Mammary epithelial cell (primary cell): ENCODE results near the gene CMPK1.

Experiments used
- EZH2 ChIP-seq: IDR thresholded peaks from 2 replicates; pipeline ENCODE4 v1.6.1; 2012; ENCODE audit warnings: low read length, inconsistent platforms, borderline replicate concordance
- TF ChIP-seq, protein P1 (sequence below), 2 donors: IDR thresholded peaks in 1 of 2; conservative IDR thresholded peaks in 1 of 2; 2 replicates each; pipeline ENCODE4 v1.5.1; 2011 to 2012; ENCODE audit warnings: inconsistent platforms in 2 of 2, low read length in 2 of 2, mild to moderate bottlenecking in 2 of 2, control low read depth in 1 of 2, low read depth in 1 of 2; ENCODE audit not compliant: insufficient read depth in 1 of 2; ENCODE audit errors: extremely low read depth in 1 of 2

DNA sequence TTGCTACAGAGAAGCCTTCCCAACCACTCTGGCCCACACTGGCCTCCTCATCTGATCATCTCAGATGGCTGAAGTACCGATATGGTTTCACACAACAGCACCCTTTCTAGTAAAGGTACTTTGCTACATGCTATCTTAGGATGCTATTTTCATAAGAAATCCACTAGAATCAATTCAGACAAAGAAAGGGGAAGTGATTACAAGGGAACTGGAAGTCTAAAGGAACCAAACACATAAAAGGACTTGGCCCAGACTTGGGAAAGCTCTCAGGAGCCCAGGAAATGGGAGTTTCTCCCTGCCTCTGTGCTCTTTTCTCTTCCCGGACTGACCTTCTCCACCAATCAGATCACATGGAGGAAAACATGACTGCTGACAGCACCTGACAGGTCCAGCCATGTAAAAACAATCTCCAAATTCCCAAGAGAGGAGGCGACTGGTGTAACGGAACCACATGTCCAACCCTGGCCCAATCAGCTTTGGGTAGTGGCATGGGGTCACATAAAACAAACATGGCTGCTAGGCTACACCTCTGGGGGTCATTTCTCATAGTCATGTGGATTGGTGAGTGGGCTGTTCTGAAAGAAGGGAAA is 69.8 kb downstream of the CMPK1 start:
- TF ChIP-seq, protein P1, sequence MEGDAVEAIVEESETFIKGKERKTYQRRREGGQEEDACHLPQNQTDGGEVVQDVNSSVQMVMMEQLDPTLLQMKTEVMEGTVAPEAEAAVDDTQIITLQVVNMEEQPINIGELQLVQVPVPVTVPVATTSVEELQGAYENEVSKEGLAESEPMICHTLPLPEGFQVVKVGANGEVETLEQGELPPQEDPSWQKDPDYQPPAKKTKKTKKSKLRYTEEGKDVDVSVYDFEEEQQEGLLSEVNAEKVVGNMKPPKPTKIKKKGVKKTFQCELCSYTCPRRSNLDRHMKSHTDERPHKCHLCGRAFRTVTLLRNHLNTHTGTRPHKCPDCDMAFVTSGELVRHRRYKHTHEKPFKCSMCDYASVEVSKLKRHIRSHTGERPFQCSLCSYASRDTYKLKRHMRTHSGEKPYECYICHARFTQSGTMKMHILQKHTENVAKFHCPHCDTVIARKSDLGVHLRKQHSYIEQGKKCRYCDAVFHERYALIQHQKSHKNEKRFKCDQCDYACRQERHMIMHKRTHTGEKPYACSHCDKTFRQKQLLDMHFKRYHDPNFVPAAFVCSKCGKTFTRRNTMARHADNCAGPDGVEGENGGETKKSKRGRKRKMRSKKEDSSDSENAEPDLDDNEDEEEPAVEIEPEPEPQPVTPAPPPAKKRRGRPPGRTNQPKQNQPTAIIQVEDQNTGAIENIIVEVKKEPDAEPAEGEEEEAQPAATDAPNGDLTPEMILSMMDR (conservative IDR thresholded peaks at IDR 0.05 in 1 of 2, IDR thresholded peaks at IDR 0.05 in 1 of 2; ENCODE audit: extremely low read depth in 1 of 2, insufficient read depth in 1 of 2, low read depth in 1 of 2, low read length in 2 of 2) = no peak
- no peak for TF ChIP-seq EZH2
